Limb (tissue), 2 donors: ENCODE measurements around the gene SLC44A3.
"Not testable (repeated sequence)": the region's sequence is repeated elsewhere in the genome, so short reads cannot be mapped to it uniquely, and the experiment has no call there.

ENCODE experiments used
- DNase-seq, 2 donors: peaks; one replicate each; pipeline ENCODE4 v3.0.0-alpha.2; 2016; ENCODE audit errors: extremely low spot score in 2 of 2

SLC44A3 gene

GRCh38 chr1:94832931-94833585, 12.9 kb downstream of the SLC44A3 start:
- no peak for DNase-seq

- no peak for DNase-seq
These were observed 16.7 kb downstream of the SLC44A3 start for GRCh38 chr1:94836891-94837290.

DNA sequence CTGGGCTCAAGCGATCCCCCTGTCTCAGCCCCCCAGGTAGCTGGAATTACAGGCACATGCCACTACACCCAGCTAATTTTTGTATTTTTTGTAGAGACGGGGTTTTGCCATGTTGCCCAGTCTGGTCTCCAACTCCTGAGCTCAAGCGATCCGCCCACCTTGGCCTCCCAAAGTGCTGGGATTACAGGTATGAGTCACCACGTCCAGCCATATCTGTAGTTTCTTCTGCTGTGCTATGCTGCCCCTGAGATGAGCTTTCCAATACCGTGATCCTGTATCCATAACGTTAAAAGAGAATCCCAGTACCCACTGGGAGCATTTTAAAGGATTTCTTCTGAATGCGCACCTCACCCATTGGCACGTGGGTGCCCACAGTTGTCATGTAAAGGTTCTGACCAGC, 20.2 kb downstream of the SLC44A3 start:
- DNase-seq = not testable (repeated sequence)

DNA sequence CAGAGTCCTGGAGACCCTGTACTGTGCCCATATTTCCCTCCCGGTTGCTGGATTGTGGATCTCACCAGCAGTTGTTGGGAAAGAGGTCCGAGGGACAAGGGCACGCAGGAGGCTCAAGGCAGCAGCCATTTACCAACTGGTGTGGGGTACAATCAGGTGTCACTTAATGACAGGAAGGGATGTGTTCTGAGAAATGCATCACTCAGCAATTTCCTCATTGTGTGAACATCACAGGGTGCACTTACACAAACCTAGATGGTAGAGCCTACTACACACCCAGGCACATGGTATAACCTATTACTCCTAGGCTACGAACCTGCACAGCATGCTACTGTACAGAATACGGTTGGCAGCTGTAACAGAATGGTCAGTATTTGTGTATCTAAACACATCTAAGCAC, 20.7 kb downstream of the SLC44A3 start:
- DNase-seq = no peak

- DNase-seq = no peak
These were observed 23.3 kb downstream of the SLC44A3 start for GRCh38 chr1:94843430-94843829.

- DNase-seq = no peak
These were observed 23.7 kb downstream of the SLC44A3 start for GRCh38 chr1:94843846-94844245.

DNA sequence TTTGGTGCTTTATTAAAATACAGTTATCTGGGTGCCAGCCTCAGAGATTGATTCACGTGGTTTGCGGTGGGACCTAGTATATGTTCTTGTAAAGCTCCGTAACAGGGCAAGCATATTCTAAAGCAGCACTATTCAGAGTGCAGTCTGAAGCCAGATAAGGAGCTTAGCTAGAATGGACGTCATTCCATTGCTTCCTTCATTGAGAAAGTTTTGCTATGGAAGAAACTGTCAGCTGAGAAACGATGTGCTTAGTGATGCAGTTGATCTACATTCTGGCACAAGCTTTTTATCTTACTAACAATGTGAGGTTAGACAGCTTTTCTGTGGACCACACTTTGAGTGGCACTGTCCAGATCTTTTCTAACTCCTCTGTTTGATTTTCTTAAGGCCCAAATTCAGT, 26.2 kb downstream of the SLC44A3 start:
- no peak for DNase-seq

- DNase-seq = no peak
These were observed 31.4 kb downstream of the SLC44A3 start for GRCh38 chr1:94851571-94851970.

GRCh38 chr1:94852788-94853187, 32.6 kb downstream of the SLC44A3 start:
- DNase-seq = no peak

DNA sequence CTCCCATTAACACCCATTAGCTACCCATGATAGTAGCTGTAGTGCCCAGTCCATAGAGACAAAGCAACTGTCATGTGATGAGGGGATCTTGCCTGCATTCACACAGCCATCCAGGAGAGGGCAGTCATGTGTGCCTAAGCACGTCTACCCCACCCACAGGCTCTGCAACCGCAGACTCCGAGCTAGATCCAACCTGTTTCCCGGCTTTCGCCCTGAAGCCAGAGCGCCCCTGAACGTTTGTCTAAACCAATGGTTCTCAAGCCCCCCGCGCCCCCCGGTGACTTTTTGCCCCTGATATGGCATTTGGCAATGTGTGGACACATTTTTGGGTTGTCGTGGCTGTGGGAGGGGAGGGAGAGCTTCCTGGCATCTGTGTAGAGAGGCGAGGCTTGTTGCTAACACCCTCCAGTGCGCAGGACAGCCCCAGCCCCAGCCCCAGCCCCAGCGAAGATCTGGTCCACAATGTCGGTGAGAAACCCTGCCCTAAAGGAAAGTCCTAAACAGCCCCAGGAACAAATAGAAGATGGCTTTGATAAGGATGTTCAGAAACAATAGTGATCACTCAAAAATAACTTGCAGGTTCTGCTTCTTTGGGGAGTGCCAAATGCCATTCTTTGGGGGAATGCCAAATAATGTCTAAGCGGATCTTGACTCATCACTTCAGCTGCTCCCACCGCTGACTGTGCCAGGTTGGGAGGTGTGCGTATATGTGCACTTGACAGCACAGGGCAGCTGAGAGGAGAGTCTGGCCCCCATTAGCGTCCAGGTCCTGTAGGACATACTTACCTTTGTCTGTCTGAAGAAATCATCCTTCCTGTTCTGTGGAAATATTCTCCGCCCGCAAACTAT, 34.5 kb downstream of the SLC44A3 start:
- DNase-seq = peak; percentile 87 to 93

- no peak for DNase-seq
These were observed 35.1 kb downstream of the SLC44A3 start for GRCh38 chr1:94855307-94855700.

DNA sequence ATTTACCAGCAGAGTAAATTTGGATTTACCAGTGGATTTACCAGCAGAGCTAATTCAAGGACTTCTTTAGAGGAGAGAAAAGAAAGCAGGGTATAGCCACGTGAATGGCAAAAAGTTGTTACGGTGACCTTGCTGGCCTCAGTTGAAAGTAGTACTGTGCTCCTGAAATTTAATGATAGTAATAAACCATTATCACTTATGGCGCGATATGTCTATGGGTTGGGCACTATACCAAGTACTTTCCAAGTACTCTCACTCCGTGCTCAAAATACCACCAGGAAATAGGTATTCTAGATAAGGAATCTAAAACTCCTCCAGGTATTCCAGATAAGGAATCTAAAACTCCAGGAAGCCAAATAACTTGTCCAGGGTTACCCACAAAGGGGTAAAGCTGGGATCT, 35.8 kb downstream of the SLC44A3 start:
- no peak for DNase-seq

- no peak for DNase-seq
These were observed 36.7 kb downstream of the SLC44A3 start for GRCh38 chr1:94856868-94857267.

DNA sequence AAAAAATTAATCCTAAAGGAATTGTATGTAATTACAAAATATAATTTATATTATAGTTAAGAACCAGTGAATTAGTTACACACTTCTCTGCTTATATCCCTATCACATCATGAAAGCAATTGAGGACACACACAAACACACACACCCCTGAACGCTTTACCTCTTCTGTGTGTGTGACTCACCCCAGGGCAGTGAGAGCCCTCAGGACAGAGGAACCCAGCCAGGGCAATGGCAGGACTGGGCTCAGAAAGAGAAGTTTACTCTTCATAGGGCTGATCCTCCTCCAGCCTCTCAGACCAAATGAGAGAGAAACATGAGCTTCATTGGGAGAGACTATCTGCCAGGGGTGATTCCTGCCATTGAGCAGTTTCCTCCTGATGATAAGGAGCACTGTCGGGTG, 38.1 kb downstream of the SLC44A3 start:
- DNase-seq = no peak

DNA sequence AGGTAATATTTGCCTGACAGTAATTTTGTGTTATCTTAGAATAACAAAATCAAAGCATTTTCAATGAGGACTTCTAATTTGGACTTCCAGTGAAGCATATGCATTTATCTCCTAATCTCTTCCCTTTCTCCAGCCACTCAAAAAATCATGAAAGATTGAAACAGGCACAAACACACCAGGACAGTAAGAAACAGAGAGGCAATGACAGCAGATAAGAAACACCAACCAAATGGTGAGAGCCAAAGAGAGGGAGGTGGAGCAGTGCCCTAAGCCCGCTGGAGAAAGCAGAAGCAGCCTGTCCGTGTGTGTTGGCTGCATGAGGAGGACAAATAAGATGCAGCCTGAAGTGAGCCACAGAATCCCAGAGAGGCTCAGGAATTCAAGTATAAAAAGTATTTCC, 39.0 kb downstream of the SLC44A3 start:
- DNase-seq = no peak

DNA sequence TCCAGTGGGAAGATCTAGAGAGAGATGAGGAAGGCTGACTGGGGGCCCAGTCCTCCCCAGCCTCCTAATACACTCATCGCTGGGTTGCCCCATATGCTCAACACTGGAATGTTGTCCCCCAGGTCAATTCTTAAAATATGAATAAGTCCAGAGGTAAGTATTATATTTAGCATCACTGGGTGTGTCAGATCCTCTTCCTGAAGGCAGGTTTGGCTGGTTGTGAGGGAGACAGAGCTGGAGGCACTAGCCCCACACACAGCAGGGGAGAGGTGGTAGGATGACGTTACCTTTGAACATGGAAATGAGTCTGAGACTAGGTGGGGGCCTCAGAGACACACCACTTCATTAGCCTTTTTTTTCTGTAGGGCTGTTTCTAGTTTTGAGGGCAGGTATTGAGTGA, 42.6 kb downstream of the SLC44A3 start:
- no peak for DNase-seq

DNA sequence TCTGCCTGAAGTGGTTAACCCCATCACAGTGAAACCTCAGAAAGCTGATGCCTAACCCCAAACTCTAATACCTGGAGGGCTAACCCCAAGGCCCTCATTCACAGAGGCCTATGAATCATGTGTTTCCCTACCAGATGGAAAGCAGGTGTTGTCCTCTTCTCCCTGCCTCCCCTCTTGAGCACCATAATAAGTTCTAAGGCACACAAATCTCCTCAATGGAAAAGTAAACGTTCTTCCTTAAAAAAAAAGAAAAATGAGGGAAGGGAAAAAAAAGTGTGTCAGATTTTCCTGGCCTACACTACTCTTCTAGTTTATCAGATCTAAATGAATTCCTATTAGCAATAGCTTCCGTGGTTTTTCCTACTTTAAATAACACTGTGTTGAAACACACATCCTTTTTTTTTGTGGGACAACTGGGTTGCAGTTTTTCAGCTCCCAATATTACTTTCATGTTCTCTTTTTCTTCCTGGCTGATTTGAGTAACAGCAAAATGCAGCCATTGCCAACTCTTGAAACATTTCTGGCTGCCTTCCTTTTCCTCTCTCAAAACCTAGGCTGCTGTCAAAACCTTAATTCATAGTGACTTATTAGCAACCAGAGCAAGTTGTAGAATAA, 43.2 kb downstream of the SLC44A3 start:
- DNase-seq = peak in 1 of 2 donors; percentile 77

DNA sequence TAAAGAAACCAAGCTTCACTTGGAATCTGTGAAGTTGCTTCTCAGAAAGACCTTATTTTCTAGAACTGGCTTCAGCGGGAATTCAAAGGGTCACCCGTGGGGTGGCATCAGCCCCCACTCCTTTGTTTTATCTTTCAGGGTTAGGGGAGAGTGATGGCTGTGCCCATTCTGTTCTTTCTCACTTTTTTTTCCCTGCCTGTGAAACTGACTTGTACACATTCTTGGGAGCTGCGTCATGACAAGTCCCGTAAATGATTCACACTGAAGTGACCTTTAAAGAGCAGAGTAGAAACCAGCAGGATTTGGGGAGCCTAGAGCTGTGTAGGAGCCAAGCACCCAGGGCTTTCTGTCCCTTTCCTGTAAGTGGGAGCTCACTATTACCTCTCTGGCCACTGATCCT, 43.8 kb downstream of the SLC44A3 start:
- peak in 1 of 2 donors; percentile 45 for DNase-seq

DNA sequence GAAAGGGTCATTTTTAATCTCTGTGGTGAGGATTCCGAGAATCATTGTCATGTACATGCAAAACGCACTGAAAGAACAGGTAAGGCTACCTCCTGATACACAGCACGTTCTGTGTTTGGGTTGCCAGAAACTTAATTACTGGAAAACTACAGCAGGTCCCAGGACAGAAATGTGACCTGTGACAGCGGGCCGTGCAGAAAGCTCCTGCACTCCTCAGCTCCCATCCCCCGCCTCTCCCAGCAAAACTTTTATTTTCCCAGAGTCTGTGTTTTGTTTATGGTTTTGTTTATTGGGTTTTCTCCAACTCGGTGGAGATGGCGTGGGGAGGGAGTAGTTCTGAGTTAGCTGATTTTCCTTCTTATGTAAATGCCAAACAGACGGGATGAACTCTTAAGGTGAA, 44.7 kb downstream of the SLC44A3 start:
- peak in 1 of 2 donors; percentile 54 for DNase-seq

DNA sequence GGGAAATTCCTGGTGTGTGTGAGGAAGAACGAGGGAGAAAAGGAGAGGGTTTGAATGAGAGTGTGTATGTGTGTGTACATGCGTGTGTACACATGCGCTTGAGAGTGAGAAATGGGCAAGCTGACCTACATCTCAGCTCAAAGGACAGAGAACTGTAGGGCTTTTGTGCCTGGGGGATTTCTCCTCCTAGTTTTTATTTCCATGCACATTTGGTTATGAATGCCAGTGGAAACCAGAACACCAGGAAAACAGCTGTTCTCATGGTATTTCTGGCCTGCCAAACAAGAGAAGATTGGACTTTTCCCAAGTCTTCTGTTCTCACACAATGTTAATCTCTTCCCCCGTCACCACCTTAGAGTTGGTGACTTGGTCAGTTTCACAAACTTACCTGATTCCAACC, 45.2 kb downstream of the SLC44A3 start:
- DNase-seq = peak in 1 of 2 donors; percentile 83

GRCh38 chr1:94866164-94866807, 46.1 kb downstream of the SLC44A3 start:
- peak in 1 of 2 donors; percentile 82 for DNase-seq

- no peak for DNase-seq
These were observed 50.9 kb downstream of the SLC44A3 start for GRCh38 chr1:94871031-94871430.
